ENCODE measurements around the gene ADIRF.
"Not testable (repeated sequence)": the region's sequence is repeated elsewhere in the genome, so short reads cannot be mapped to it uniquely, and the experiment has no call there.

ADIRF gene

GRCh38 chr10:86968271-86968993, at the start of gene ADIRF:
Gene ADIRF, plus strand, starts transcription at chr10:86968482. Its CDS starts 63 bp downstream, at chr10:86968545.
- DNase-seq: peak in 1 of 2 donors; percentile 21

- DNase-seq: no peak
Measured at GRCh38 chr10:86922553-86922961, 45.7 kb upstream of the ADIRF start.

- no peak for DNase-seq
Measured at GRCh38 chr10:86929468-86930380, 38.6 kb upstream of the ADIRF start.

- no peak for DNase-seq
Measured at GRCh38 chr10:86931872-86932271, 36.4 kb upstream of the ADIRF start.

- DNase-seq: no peak
Measured at GRCh38 chr10:86932674-86933073, 35.6 kb upstream of the ADIRF start.

- DNase-seq: not testable (repeated sequence)
Measured at GRCh38 chr10:86934162-86934711, 34.0 kb upstream of the ADIRF start.

- no peak for DNase-seq
Measured at GRCh38 chr10:86936661-86937501, 31.4 kb upstream of the ADIRF start.

- DNase-seq: no peak
Measured at GRCh38 chr10:86937502-86938154, 30.7 kb upstream of the ADIRF start.

GRCh38 chr10:86938260-86938659, 30.0 kb upstream of the ADIRF start:
- DNase-seq: no peak

GRCh38 chr10:86940076-86940475, 28.2 kb upstream of the ADIRF start:
- DNase-seq: not testable (repeated sequence)

GRCh38 chr10:86940677-86941076, 27.6 kb upstream of the ADIRF start:
- DNase-seq: no peak

- no peak for DNase-seq
Measured at GRCh38 chr10:86941426-86941825, 26.9 kb upstream of the ADIRF start.

GRCh38 chr10:86941991-86942421, 26.3 kb upstream of the ADIRF start:
- no peak for DNase-seq

- peak in 1 of 2 donors; percentile 9 for DNase-seq
Measured at GRCh38 chr10:86942441-86943315, 25.6 kb upstream of the ADIRF start.

GRCh38 chr10:86943316-86944030, 24.8 kb upstream of the ADIRF start:
- peak in 1 of 2 donors; percentile 14 for DNase-seq

GRCh38 chr10:86944031-86944419, 24.3 kb upstream of the ADIRF start:
- DNase-seq: peak in 1 of 2 donors; percentile 13

- DNase-seq: peak in 1 of 2 donors; percentile 14
Measured at GRCh38 chr10:86944471-86944870, 23.8 kb upstream of the ADIRF start.

- DNase-seq: no peak
Measured at GRCh38 chr10:86944907-86945306, 23.4 kb upstream of the ADIRF start.

- peak in 1 of 2 donors; percentile 13 for DNase-seq
Measured at GRCh38 chr10:86945361-86946212, 22.7 kb upstream of the ADIRF start.

Measured in stimulated activated CD4-positive, alpha-beta T cell treated with anti-CD3 and anti-CD28 coated beads, Interleukin-2, amount 100 ng/mL, for 24 hours (primary cell).